ENCODE data around the gene SORCS1.

DNA sequence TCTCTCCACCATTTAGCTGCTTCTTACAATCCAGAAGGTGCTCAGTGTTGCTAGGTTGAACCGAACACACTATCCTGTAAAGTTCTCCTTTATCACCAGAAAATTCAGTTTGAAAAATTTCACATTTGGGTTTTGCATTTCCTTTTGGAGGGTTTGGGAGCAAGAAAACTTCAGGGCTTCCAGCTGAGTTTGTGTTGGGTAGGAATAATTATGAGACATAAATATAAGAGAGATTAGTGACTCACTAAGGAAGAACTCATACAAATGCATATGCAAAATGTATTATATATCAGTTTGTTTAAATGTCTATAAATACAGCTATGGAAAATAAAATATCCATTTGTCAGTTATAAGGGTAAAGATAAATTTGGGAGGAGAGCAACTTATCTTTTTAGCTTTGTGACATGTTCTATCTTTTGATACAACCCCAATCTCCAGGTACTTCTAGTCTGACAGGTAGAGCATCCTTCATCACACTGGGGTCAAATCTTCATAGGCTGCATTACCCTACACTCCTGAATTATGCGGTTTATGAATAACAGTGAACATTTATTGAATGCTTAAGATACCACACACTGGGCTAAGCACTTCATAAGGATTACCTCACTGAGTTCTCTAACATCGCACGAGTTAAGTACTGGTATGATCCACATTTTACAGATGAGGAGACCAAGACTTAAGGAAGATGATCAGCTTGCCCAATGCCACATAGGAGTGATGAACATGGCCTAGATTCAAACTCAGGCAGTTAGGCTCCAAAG is 304.4 kb downstream of the SORCS1 start:
- TF ChIP-seq, protein P1, sequence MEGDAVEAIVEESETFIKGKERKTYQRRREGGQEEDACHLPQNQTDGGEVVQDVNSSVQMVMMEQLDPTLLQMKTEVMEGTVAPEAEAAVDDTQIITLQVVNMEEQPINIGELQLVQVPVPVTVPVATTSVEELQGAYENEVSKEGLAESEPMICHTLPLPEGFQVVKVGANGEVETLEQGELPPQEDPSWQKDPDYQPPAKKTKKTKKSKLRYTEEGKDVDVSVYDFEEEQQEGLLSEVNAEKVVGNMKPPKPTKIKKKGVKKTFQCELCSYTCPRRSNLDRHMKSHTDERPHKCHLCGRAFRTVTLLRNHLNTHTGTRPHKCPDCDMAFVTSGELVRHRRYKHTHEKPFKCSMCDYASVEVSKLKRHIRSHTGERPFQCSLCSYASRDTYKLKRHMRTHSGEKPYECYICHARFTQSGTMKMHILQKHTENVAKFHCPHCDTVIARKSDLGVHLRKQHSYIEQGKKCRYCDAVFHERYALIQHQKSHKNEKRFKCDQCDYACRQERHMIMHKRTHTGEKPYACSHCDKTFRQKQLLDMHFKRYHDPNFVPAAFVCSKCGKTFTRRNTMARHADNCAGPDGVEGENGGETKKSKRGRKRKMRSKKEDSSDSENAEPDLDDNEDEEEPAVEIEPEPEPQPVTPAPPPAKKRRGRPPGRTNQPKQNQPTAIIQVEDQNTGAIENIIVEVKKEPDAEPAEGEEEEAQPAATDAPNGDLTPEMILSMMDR (optimal IDR thresholded peaks at IDR 0.05 in 1 of 3, IDR thresholded peaks at IDR 0.05 in 1 of 3, conservative IDR thresholded peaks at IDR 0.05 in 1 of 3; ENCODE audit: extremely low read depth in 1 of 3, insufficient read depth in 2 of 3, low read length in 3 of 3), result no peak
- TF ChIP-seq EZH2 (IDR thresholded peaks at IDR 0.05; ENCODE audit: low read length), result no peak

Data from keratinocyte (primary cell).